ENCODE measurements around the gene XRCC2. TPM values are rescaled to one million over a fixed set of nuclear protein-coding genes. Genes with fewer than 3 reads are reported as not detected.
A peak's percentile ranks its signal among the peaks of the same experiment; 100 is the strongest.

Gene XRCC2
- total and polyA plus RNA-seq, 2 of the 8 experiments (the other 6 are each of a cell fraction or from before 2014, with no cell fraction given) = 14.6 to 34.0 TPM

GRCh38 chr7:152674860-152675758 is 832 bp downstream of the XRCC2 start:
- Histone ChIP-seq H3K4me1 (replicated peaks in 1 of 4; ENCODE audit: control insufficient read depth in 3 of 4, insufficient read depth in 4 of 4, low read length in 3 of 4) (peaks cover 0 to 6% (median 5%) of the 10 kb centered on the region in 4 experiments; a peak in 2 of 7 replicates), H4K91ac (replicated peaks; ENCODE audit: insufficient read length, low read length) (no peak overlapping the region), H3K14ac (ENCODE audit: insufficient read length) (no peak overlapping the region), H2BK20ac (ENCODE audit: low read length) (no peak overlapping the region), H2BK120ac (replicated peaks; ENCODE audit: low read depth, low read length) (no peak overlapping the region), H4K20me1 (replicated peaks in 1 of 2; ENCODE audit: control insufficient read depth in 1 of 2, insufficient read depth in 2 of 2, low read length in 2 of 2) (peaks cover 3 to 6% of the 10 kb centered on the region in 2 experiments), H3K4ac (replicated peaks; ENCODE audit: insufficient read length, low read depth, low read length) (no peak overlapping the region), H3K4me3 (ENCODE audit: extremely low read depth in 1 of 4, insufficient read depth in 2 of 4, low read depth in 3 of 4, low read length in 4 of 4) (peak overlapping the region; percentile 70 to 87 (median 82)), H3K79me2 (ENCODE audit: control insufficient read depth in 1 of 2, insufficient read depth in 2 of 2, low read length in 2 of 2) (peaks cover 22 to 56% of the 10 kb centered on the region in 2 experiments), H4K5ac (ENCODE audit: insufficient read length, low read depth, low read length) (peak overlapping the region; percentile 16), H3K9me3 (ENCODE audit: insufficient read depth in 2 of 2, low read depth in 1 of 2, low read length in 1 of 2) (no peaks in the 10 kb centered on the region), H3K27me3 (replicated peaks in 1 of 4; ENCODE audit: control insufficient read depth in 3 of 4, extremely low read depth in 1 of 4, insufficient read depth in 3 of 4, low read length in 3 of 4) (no peaks in the 10 kb centered on the region), H3K9ac (replicated peaks in 1 of 4; ENCODE audit: extremely low read depth in 1 of 4, low read depth in 3 of 4, low read length in 3 of 4) (peak overlapping the region; percentile 96 to 98 (median 96)), H2BK15ac (ENCODE audit: low read length) (no peak overlapping the region), H2BK5ac (ENCODE audit: low read depth, low read length) (peak overlapping the region; percentile 20; the same call in 1 of the 2 replicates), H2AK5ac (ENCODE audit: low read depth, low read length) (0 out of 2 replicates have a peak overlapping the region, but pooled peaks have one; percentile 33), H2AFZ (ENCODE audit: low read length) (no peak overlapping the region), H3K36me3 (ENCODE audit: control insufficient read depth in 2 of 4, insufficient read depth in 4 of 4, low read length in 3 of 4) (peaks cover 0 to 11% (median 5%) of the 10 kb centered on the region in 4 experiments; a peak in 5 of 8 replicates), H3K56ac (replicated peaks; ENCODE audit: insufficient read length, low read depth, low read length) (peak overlapping the region; percentile 24), H3K79me1 (ENCODE audit: low read depth, low read length) (no peaks in the 10 kb centered on the region; the same call in 1 of the 2 replicates), H2BK12ac (ENCODE audit: low read depth, low read length) (no peak overlapping the region), H4K8ac (ENCODE audit: extremely low read depth, insufficient read depth, low read length) (peak overlapping the region; percentile 100), H3K4me2 (ENCODE audit: insufficient read depth in 1 of 2, low read depth in 2 of 2, low read length in 2 of 2) (peak overlapping the region; percentile 97 to 100), H3K18ac (ENCODE audit: extremely low read depth, low read length) (peak overlapping the region; percentile 85; the same call in 1 of the 2 replicates), H3K23me2 (ENCODE audit: low read depth, low read length) (peaks cover 9% of the 10 kb centered on the region), H3K27ac (ENCODE audit: low read depth, low read length) (peak overlapping the region; percentile 88), H3K23ac (ENCODE audit: insufficient read length) (no peak overlapping the region)
- 15% methylated on average over 16 of the region's 16 CpGs; no CpG with 5 or more reads in 1 of the 2 experiments for WGBS, 2 experiments (ENCODE audit: extremely low coverage in 1 of 2, insufficient coverage in 1 of 2, insufficient read length in 1 of 2, insufficient replicate concordance in 2 of 2, low coverage in 1 of 2, low lambda C conversion rate in 2 of 2, missing lambda C conversion rate in 1 of 2)
- no peak for DNase-seq (ENCODE audit: low read depth in 1 of 2, low spot score in 2 of 2)
- FAIRE-seq = no peak
- CTCF ChIA-PET (ENCODE audit: partially characterized antibody) = interaction anchor here (2.8 kb wide), 1 partner anchor 32 kb away, joined by 9 read pairs; no protein-coding TSS in a partner anchor
- POLR2A ChIA-PET (ENCODE audit: partially characterized antibody) = interaction anchor here (0.7 to 1.6 kb wide), 8 partner anchors 9 to 122 kb away, joined by 3 to 5 read pairs (median 4); no protein-coding TSS in a partner anchor
- TF ChIP-seq CTBP2 (IDR thresholded peaks at IDR 0.05; ENCODE audit: borderline replicate concordance, insufficient read depth, insufficient read length, low read length) = no peak
- TF ChIP-seq CEBPB (IDR thresholded peaks at IDR 0.05; ENCODE audit: low read depth, low read length) = peak; percentile 14; the same call in 1 of the 2 replicates
- TF ChIP-seq, protein P1, sequence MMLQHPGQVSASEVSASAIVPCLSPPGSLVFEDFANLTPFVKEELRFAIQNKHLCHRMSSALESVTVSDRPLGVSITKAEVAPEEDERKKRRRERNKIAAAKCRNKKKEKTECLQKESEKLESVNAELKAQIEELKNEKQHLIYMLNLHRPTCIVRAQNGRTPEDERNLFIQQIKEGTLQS (IDR thresholded peaks at IDR 0.05; ENCODE audit: insufficient read depth, low read depth, low read length) = no peak
- TF ChIP-seq ATF2 (IDR thresholded peaks at IDR 0.05; ENCODE audit: low read length) = 0 out of 2 replicates have a peak, but pooled peaks have one; percentile 0
- TF ChIP-seq SIN3A (conservative IDR thresholded peaks at IDR 0.05 in 1 of 2, IDR thresholded peaks at IDR 0.05 in 1 of 2; ENCODE audit: low read depth in 1 of 2, low read length in 2 of 2) = peak in 1 of 2 experiments; percentile 25; a peak in 1 of 4 replicates
- peak; percentile 28 for TF ChIP-seq SAP30 (IDR thresholded peaks at IDR 0.05; ENCODE audit: insufficient read depth, insufficient replicate concordance, low read length)

All from H1 (cell line).